CD4-positive, alpha-beta memory T cell (primary cell): ENCODE data around the gene RPL15. TPM values are rescaled to one million over a fixed set of nuclear protein-coding genes. Genes with fewer than 3 reads are reported as not detected.
A peak's percentile ranks its signal among the peaks of the same experiment; 100 is the strongest.

ENCODE experiments used
- CTCF ChIA-PET: fragments of 350-600 bp; sonication (Branson Sonifier 250); formaldehyde crosslinking; loops from one replicate; lab custom pipeline; 2021; ENCODE audit warnings: inconsistent platforms; ENCODE audit not compliant: partially characterized antibody; lab: Charles Lee
- POLR2A ChIA-PET: fragments of 350-600 bp; sonication (Branson Sonifier 250); formaldehyde crosslinking; loops from one replicate; lab custom pipeline; 2021; ENCODE audit not compliant: partially characterized antibody; lab: Charles Lee
- DNase-seq, 5 donors: peaks; one replicate each; pipeline versions ENCODE4 v3.0.0 to v3.0.0-alpha.2; 2020 to 2022; ENCODE audit warnings: mixed read lengths in 1 of 5
- H3K27ac ChIP-seq: one replicate; pipeline ENCODE4 v1.7.0; 2013; ENCODE audit warnings: low read depth, low read length
- H3K27me3 ChIP-seq: 2 replicates; pipeline ENCODE4 v1.7.0; 2013; ENCODE audit warnings: mild to moderate bottlenecking, low read length, moderate library complexity; ENCODE audit not compliant: insufficient read depth
- H3K36me3 ChIP-seq: 2 replicates; pipeline ENCODE4 v1.7.0; 2013; ENCODE audit warnings: mild to moderate bottlenecking, low read length, moderate library complexity; ENCODE audit not compliant: insufficient read depth
- H3K4me1 ChIP-seq: 2 replicates; pipeline ENCODE4 v1.7.0; 2013; ENCODE audit warnings: mild to moderate bottlenecking, low read length, moderate library complexity; ENCODE audit not compliant: insufficient read depth
- H3K4me3 ChIP-seq, 2 donors: one replicate each; pipeline ENCODE4 v1.7.0; 2013; ENCODE audit warnings: low read length in 2 of 2, mild to moderate bottlenecking in 1 of 2
- H3K9me3 ChIP-seq, 2 donors: one replicate each; pipeline ENCODE4 v1.7.0; 2013; ENCODE audit warnings: low read length in 2 of 2, control low read depth in 1 of 2; ENCODE audit not compliant: control insufficient read depth in 1 of 2
- H3K27ac Mint-ChIP-seq, 7 donors: one replicate each; pipeline ENCODE4 v1.8.0; 2020 to 2021; ENCODE audit warnings: mixed read lengths in 7 of 7, mild to moderate bottlenecking in 6 of 7, inconsistent platforms in 3 of 7, moderate library complexity in 3 of 7
- H3K27me3 Mint-ChIP-seq, 2 donors: one replicate each; pipeline ENCODE4 v1.8.0; 2020 to 2021; ENCODE audit warnings: mixed read lengths in 2 of 2
- H3K36me3 Mint-ChIP-seq, 2 donors: one replicate each; pipeline ENCODE4 v1.8.0; 2020 to 2021; ENCODE audit warnings: mixed read lengths in 2 of 2, inconsistent platforms in 1 of 2, mild to moderate bottlenecking in 1 of 2
- H3K4me1 Mint-ChIP-seq, 4 donors: one replicate each; pipeline ENCODE4 v1.8.0; 2020 to 2021; ENCODE audit warnings: mixed read lengths in 4 of 4, mild to moderate bottlenecking in 1 of 4
- H3K4me3 Mint-ChIP-seq, 8 donors: one replicate each; pipeline ENCODE4 v1.8.0; 2020 to 2021; ENCODE audit warnings: mixed read lengths in 8 of 8, mild to moderate bottlenecking in 7 of 8, moderate library complexity in 6 of 8, inconsistent platforms in 3 of 8
- H3K9me3 Mint-ChIP-seq, 8 donors: one replicate each; pipeline ENCODE4 v1.8.0; 2020 to 2021; ENCODE audit warnings: mixed read lengths in 8 of 8, mild to moderate bottlenecking in 5 of 8, inconsistent platforms in 3 of 8, moderate library complexity in 1 of 8
- intact Hi-C: fragments of 100-400 bp; cut with micrococcal nuclease; formaldehyde crosslinking; loops from one replicate; pipeline ENCODE4 v1.15.1; 2023
- polyA plus RNA-seq, 2 donors: library from polyadenylated mRNA; unstranded; fragments of 300-500 nt; fragmentation: Illumina TruSeq; gene quantifications; one replicate each; pipeline ENCODE4 v1.2.3, GENCODE V29; 2021
- total RNA-seq, 2 experiments: library from RNA; stranded (reverse); gene quantifications; one replicate each; pipeline ENCODE4 v1.2.3, GENCODE V29; 2021

Gene RPL15
- total and polyA plus RNA-seq, 4 experiments from 2014 or later: 1,856 to 4,720 (median 3,328) TPM

- peak overlapping the region in 1 of 8 donors; percentile 21 for H3K4me3 Mint-ChIP-seq
- H3K9me3 Mint-ChIP-seq: no peaks in the 10 kb centered on the region
- H3K27ac Mint-ChIP-seq: no peak overlapping the region
- H3K4me1 ChIP-seq: no peaks in the 10 kb centered on the region
- no peak overlapping the region for H3K27ac ChIP-seq
- no peaks in the 10 kb centered on the region for H3K27me3 Mint-ChIP-seq
- no peak overlapping the region for H3K4me3 ChIP-seq
- peaks cover 0 to 1% (median 0%) of the 10 kb centered on the region in 4 donors for H3K4me1 Mint-ChIP-seq
- no peaks in the 10 kb centered on the region for H3K36me3 ChIP-seq
- ChIA-PET CTCF (no interaction called here), POLR2A (interaction anchor here (2.6 kb wide), 1 partner anchor 9 kb away, joined by 11 read pairs; the partner anchor contains the start of genes NKIRAS1 and RPL15)
- no peaks in the 10 kb centered on the region for H3K9me3 ChIP-seq
- peaks cover 0 to 11% of the 10 kb centered on the region in 2 donors for H3K36me3 Mint-ChIP-seq
- intact Hi-C loops: no loop called here
- H3K27me3 ChIP-seq: no peaks in the 10 kb centered on the region
- DNase-seq: no peak
These were observed 9.3 kb downstream of the RPL15 start for GRCh38 chr3:23926246-23926645.

DNA sequence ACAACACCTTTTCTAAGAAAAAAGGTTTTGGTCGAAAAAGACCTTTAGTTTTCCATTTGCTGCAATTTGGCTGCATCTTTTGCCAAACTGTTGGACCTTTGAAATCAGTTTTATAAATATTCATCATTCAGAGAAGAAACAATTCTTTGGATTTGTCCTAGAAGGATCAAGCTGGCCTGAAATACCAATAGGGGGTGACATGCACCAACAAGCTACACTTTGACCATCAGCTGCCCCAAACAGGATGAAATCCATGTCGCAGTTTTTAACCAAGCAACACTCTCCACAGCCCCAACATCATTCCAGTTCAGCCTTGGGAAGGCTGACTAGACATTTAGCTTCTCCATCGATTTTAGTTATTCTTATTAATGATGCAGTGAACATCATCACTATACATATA is 9.8 kb downstream of the RPL15 start:
- intact Hi-C loops: no loop called here
- ChIA-PET CTCF (no interaction called here), POLR2A (interaction anchor here (2.6 kb wide), 1 partner anchor 9 kb away, joined by 11 read pairs; the partner anchor contains the start of genes NKIRAS1 and RPL15)
- no peaks in the 10 kb centered on the region for H3K4me1 Mint-ChIP-seq
- H3K27me3 Mint-ChIP-seq: peaks cover 0 to 1% of the 10 kb centered on the region in 2 donors
- DNase-seq: no peak
- Histone ChIP-seq H3K27ac (no peak overlapping the region), H3K4me1 (no peaks in the 10 kb centered on the region), H3K36me3 (no peaks in the 10 kb centered on the region), H3K4me3 (no peak overlapping the region), H3K9me3 (no peaks in the 10 kb centered on the region), H3K27me3 (no peaks in the 10 kb centered on the region)
- H3K27ac Mint-ChIP-seq: no peak overlapping the region
- H3K9me3 Mint-ChIP-seq: no peaks in the 10 kb centered on the region
- H3K36me3 Mint-ChIP-seq: peaks cover 0 to 8% of the 10 kb centered on the region in 2 donors
- no peak overlapping the region for H3K4me3 Mint-ChIP-seq

DNA sequence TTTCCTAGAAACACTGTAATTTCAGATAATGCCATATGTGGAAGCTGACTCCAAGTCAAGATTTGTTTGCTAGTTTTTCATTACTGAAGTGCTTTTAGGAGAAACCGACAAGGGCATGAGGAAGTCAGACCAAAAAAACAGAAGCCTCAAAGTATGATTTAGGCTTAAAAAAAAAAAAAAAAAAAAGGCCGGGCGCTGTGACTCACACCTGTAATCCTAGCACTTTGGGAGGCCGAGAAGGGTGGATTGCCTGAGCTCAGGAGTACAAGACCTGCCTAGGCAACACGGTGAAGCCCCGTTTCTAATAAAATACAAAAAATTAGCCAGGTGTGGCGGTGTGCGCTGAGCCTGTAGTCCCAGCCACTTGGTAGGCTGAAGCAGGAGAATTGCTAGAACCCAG is 11.6 kb downstream of the RPL15 start:
- DNase-seq: no peak
- Histone ChIP-seq H3K27me3 (no peaks in the 10 kb centered on the region), H3K9me3 (no peaks in the 10 kb centered on the region), H3K27ac (no peak overlapping the region), H3K36me3 (no peaks in the 10 kb centered on the region), H3K4me3 (no peak overlapping the region), H3K4me1 (no peaks in the 10 kb centered on the region)
- Mint-ChIP-seq H3K36me3 (peaks cover 0 to 3% of the 10 kb centered on the region in 2 donors), H3K4me1 (no peaks in the 10 kb centered on the region), H3K9me3 (no peaks in the 10 kb centered on the region), H3K4me3 (no peak overlapping the region), H3K27me3 (peaks cover 0 to 1% of the 10 kb centered on the region in 2 donors), H3K27ac (no peak overlapping the region)
- CTCF ChIA-PET: no interaction called here
- intact Hi-C loops: no loop called here
- POLR2A ChIA-PET: interaction anchor here (1.3 to 2.6 kb wide), 2 partner anchors 10 to 11 kb away, joined by 3 to 11 read pairs; partner anchors contain the start of genes NKIRAS1 and RPL15

DNA sequence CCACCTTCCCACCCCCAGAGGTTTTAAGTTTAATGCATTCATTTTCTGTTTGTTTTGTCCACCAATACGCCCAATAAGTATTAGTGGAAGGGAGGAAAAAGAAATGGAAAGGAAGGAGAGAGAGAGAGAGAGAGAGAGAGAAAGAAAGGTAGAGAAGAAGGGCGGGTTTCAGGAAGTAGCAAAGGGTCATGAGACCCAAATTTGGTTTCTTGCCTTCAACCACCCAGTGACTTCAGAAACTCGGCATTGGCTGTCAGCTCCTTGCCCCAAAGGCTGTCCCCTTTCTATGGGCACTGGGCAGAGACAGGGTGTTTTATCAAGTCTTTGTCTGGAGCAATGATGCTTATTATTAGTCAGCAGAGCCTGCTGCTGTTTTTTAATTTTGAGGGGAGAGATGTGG is 14.7 kb downstream of the RPL15 start:
- no peaks in the 10 kb centered on the region for H3K4me1 ChIP-seq
- H3K36me3 ChIP-seq: no peaks in the 10 kb centered on the region
- no peak overlapping the region for H3K4me3 Mint-ChIP-seq
- no peak overlapping the region for H3K27ac Mint-ChIP-seq
- intact Hi-C loops: no loop called here
- no peaks in the 10 kb centered on the region for H3K4me1 Mint-ChIP-seq
- H3K9me3 ChIP-seq: no peaks in the 10 kb centered on the region
- peaks cover 0 to 1% of the 10 kb centered on the region in 2 donors for H3K27me3 Mint-ChIP-seq
- no peak overlapping the region for H3K4me3 ChIP-seq
- H3K27me3 ChIP-seq: no peaks in the 10 kb centered on the region
- no peak for DNase-seq
- no peaks in the 10 kb centered on the region for H3K36me3 Mint-ChIP-seq
- POLR2A ChIA-PET: interaction anchor here (1.8 kb wide), 1 partner anchor 14 kb away, joined by 4 read pairs; the partner anchor contains the start of genes NKIRAS1 and RPL15
- CTCF ChIA-PET: no interaction called here
- no peaks in the 10 kb centered on the region for H3K9me3 Mint-ChIP-seq
- H3K27ac ChIP-seq: no peak overlapping the region

DNA sequence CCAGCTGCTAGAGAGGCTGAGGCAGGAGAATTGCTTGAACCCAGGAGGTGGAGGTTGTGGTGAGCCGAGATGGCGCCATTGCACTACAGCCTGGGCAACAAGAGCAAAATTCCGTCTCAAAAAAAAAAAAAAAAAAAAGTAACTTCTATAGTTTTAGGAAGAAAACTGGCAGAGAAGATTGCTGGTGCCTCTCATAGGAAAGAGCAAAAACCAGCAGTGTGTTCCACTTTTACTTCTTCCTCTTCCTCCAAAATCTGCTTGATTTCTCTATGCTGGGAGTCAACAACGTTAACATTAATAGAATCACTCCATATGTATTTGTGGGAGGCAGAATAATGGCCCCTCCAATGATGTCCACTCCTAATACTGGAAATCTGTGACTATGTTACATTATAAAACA is 15.6 kb downstream of the RPL15 start:
- POLR2A ChIA-PET: interaction anchor here (1.8 kb wide), 1 partner anchor 15 kb away, joined by 4 read pairs; the partner anchor contains the start of genes NKIRAS1 and RPL15
- Mint-ChIP-seq H3K4me1 (no peaks in the 10 kb centered on the region), H3K4me3 (no peak overlapping the region), H3K36me3 (no peaks in the 10 kb centered on the region), H3K9me3 (peaks cover 0 to 2% (median 0%) of the 10 kb centered on the region in 8 donors), H3K27me3 (peaks cover 1 to 4% of the 10 kb centered on the region in 2 donors), H3K27ac (no peak overlapping the region)
- Histone ChIP-seq H3K4me3 (no peak overlapping the region), H3K27me3 (no peaks in the 10 kb centered on the region), H3K4me1 (no peaks in the 10 kb centered on the region), H3K27ac (no peak overlapping the region), H3K9me3 (no peaks in the 10 kb centered on the region), H3K36me3 (no peaks in the 10 kb centered on the region)
- DNase-seq: no peak
- CTCF ChIA-PET: no interaction called here
- intact Hi-C loops: no loop called here

- H3K27ac ChIP-seq: no peak overlapping the region
- H3K9me3 ChIP-seq: no peaks in the 10 kb centered on the region
- no peaks in the 10 kb centered on the region for H3K4me1 Mint-ChIP-seq
- peaks cover 1 to 4% of the 10 kb centered on the region in 2 donors for H3K27me3 Mint-ChIP-seq
- H3K4me3 ChIP-seq: no peak overlapping the region
- no peaks in the 10 kb centered on the region for H3K36me3 ChIP-seq
- intact Hi-C loops: no loop called here
- ChIA-PET CTCF (no interaction called here), POLR2A (no interaction called here)
- H3K4me1 ChIP-seq: no peaks in the 10 kb centered on the region
- no peaks in the 10 kb centered on the region for H3K36me3 Mint-ChIP-seq
- no peak overlapping the region for H3K4me3 Mint-ChIP-seq
- DNase-seq: no peak
- H3K27me3 ChIP-seq: no peaks in the 10 kb centered on the region
- no peak overlapping the region for H3K27ac Mint-ChIP-seq
- H3K9me3 Mint-ChIP-seq: peaks cover 0 to 2% (median 0%) of the 10 kb centered on the region in 8 donors
These were observed 17.3 kb downstream of the RPL15 start for GRCh38 chr3:23934253-23934652.

DNA sequence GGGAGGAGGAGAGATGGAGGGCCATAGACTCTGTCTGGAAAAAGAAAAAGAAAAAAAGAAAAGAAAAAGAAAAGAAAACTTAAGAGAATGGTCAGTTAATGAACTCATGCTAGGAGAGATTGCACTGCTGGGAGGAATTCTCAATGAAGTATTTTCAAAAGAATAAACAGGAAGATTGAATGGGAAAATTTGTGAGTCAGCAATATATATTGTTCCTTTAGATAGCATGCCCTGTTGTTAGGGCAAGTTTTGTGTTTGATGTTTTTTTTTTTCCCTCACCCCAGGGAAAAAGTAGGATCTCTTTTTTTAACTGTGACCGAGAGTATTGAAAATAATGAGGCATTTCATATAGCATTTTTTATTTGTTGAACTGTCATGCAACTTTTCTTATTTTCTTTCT is 20.4 kb downstream of the RPL15 start:
- H3K9me3 Mint-ChIP-seq: peaks cover 0 to 2% (median 0%) of the 10 kb centered on the region in 8 donors
- Histone ChIP-seq H3K27me3 (no peaks in the 10 kb centered on the region), H3K9me3 (no peaks in the 10 kb centered on the region), H3K36me3 (no peaks in the 10 kb centered on the region), H3K4me1 (no peaks in the 10 kb centered on the region), H3K4me3 (no peak overlapping the region), H3K27ac (no peak overlapping the region)
- no peak for DNase-seq
- ChIA-PET CTCF (no interaction called here), POLR2A (no interaction called here)
- no peak overlapping the region for H3K4me3 Mint-ChIP-seq
- peaks cover 1 to 3% of the 10 kb centered on the region in 2 donors for H3K27me3 Mint-ChIP-seq
- H3K4me1 Mint-ChIP-seq: no peaks in the 10 kb centered on the region
- no peak overlapping the region for H3K27ac Mint-ChIP-seq
- intact Hi-C loops: no loop called here
- no peaks in the 10 kb centered on the region for H3K36me3 Mint-ChIP-seq
